ENCODE measurements around the gene MN1.
"Not testable (repeated sequence)": the region's sequence is repeated elsewhere in the genome, so short reads cannot be mapped to it uniquely, and the experiment has no call there.

MN1 gene

DNA sequence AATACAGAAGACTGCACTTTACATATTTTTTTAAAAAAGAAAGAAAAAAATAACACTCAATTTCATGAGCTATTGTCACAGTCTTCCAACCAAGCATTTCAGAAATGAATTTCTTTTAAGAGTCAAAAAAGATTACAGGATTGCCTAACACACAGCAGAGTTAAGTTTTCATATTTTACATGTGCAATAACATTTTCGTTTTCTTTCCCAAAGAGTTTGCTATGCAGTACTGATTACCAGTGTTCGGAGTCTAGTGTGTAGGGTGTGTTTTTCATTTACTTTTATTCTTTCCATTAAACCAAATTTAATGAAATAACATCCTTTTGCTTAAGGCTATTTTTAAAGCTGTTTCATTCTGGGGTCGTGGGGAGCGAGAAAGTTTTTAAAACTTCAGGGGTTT, 53.2 kb downstream of the MN1 start:
- peaks cover 6% of the 10 kb centered on the region for H3K4me1 ChIP-seq (ENCODE audit: control insufficient read depth, insufficient read depth, low read length)
- H3K9me3 ChIP-seq (ENCODE audit: control insufficient read depth, low read length), result no peaks in the 10 kb centered on the region
- no peaks in the 10 kb centered on the region for H3K36me3 ChIP-seq (ENCODE audit: control insufficient read depth, insufficient read depth, low read length)
- no peak overlapping the region for H3K9ac ChIP-seq (ENCODE audit: low read length)
- peaks cover 9% of the 10 kb centered on the region for H3K27me3 ChIP-seq (ENCODE audit: control insufficient read depth, insufficient read depth, low read length)
- H3K4me3 ChIP-seq (ENCODE audit: low read length), result no peak overlapping the region

DNA sequence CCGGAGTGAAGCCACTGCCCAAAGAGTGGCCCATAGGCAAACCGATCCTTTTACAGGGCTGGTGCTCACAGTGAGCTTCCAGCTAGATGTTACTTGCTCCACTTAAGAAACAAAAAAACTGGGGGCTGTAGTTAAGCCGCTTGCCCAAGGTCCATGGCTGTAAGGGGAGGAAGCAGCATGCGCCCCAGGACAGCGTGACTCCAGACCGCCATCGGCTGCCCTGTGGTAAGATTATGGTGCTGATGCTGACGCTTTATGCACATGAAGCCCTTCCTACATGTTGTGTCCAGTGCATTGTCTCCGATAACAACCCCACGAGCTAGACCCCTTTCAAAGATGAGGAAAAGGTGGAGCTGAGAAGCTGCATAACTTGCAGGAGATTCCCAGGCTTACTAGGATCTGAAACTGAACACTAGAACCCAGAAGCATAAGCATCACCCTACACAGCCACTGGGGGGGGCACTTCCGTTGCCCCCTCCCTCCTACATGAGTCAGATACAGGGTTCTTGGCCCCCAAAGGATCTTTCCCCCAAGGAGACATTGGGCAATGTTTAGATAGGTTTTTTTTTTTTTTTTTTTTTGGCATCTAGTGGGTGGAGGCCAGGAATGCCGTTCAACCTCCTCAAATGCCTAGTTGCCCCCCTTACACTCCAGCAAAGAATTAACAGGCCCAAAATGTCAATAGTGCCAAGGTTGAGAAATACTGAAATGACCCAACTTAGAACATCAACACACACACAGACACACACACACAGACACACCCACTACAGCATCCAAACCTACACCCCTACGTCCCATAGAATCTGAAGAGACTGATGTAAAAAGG, 53.9 kb downstream of the MN1 start:
- Histone ChIP-seq H3K27me3 (ENCODE audit: control insufficient read depth, insufficient read depth, low read length) (peaks cover 9% of the 10 kb centered on the region), H3K4me3 (ENCODE audit: low read length) (no peak overlapping the region), H3K9me3 (ENCODE audit: control insufficient read depth, low read length) (no peaks in the 10 kb centered on the region), H3K9ac (ENCODE audit: low read length) (no peak overlapping the region), H3K36me3 (ENCODE audit: control insufficient read depth, insufficient read depth, low read length) (no peaks in the 10 kb centered on the region), H3K4me1 (ENCODE audit: control insufficient read depth, insufficient read depth, low read length) (peaks cover under 1% of the 10 kb centered on the region)

- Histone ChIP-seq H3K36me3 (ENCODE audit: control insufficient read depth, insufficient read depth, low read length) (no peaks in the 10 kb centered on the region), H3K4me1 (ENCODE audit: control insufficient read depth, insufficient read depth, low read length) (no peaks in the 10 kb centered on the region), H3K27me3 (ENCODE audit: control insufficient read depth, insufficient read depth, low read length) (peaks cover 9% of the 10 kb centered on the region), H3K9ac (ENCODE audit: low read length) (no peak overlapping the region), H3K4me3 (ENCODE audit: low read length) (no peak overlapping the region), H3K9me3 (ENCODE audit: control insufficient read depth, low read length) (no peaks in the 10 kb centered on the region)
Observed at GRCh38 chr22:27746918-27747317, 54.6 kb downstream of the MN1 start.

DNA sequence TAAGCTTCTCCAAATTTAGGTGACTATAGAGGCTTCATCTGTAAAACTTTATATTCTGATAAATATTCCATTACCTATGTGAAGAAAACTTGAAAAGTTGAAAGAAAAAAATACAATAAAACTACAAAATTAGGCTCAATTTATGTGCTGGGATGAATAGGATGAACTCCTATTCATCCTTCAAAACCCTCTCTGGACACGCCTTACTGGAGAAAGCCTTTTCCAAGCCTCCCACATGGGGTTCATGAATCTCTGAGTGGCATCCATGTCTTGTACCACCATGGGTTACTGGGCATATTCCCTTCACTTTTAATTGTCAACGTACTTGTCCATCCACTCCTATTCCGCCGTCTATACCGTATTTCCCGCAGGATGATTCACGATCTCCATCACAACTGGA, 55.7 kb downstream of the MN1 start:
- no peak overlapping the region for H3K4me3 ChIP-seq (ENCODE audit: low read length)
- H3K27me3 ChIP-seq (ENCODE audit: control insufficient read depth, insufficient read depth, low read length), result peaks cover 9% of the 10 kb centered on the region
- H3K4me1 ChIP-seq (ENCODE audit: control insufficient read depth, insufficient read depth, low read length), result no peaks in the 10 kb centered on the region
- no peak overlapping the region for H3K9ac ChIP-seq (ENCODE audit: low read length)
- no peaks in the 10 kb centered on the region for H3K36me3 ChIP-seq (ENCODE audit: control insufficient read depth, insufficient read depth, low read length)
- H3K9me3 ChIP-seq (ENCODE audit: control insufficient read depth, low read length), result no peaks in the 10 kb centered on the region

DNA sequence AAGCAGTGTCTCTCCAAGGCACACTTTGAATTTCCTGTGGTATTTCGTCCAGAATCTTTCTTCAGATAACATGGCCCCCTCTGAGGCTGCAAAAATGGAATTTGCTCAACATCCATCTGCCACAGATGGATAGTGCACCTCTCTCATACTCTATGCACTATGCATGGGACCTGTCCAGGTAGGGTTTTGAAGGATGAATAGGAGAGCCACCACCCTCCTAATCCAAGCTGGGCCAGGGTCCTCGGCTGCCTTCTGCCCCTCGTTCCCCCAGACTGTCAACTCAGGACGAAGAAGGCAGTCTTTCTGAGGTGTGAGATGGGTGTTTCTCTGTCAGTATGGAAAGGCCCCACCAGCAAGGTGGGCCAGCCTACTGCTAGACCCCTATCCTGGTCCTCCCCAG, 56.4 kb downstream of the MN1 start:
- Histone ChIP-seq H3K36me3 (ENCODE audit: control insufficient read depth, insufficient read depth, low read length) (no peaks in the 10 kb centered on the region), H3K4me3 (ENCODE audit: low read length) (no peak overlapping the region), H3K27me3 (ENCODE audit: control insufficient read depth, insufficient read depth, low read length) (peaks cover 9% of the 10 kb centered on the region), H3K9me3 (ENCODE audit: control insufficient read depth, low read length) (no peaks in the 10 kb centered on the region), H3K4me1 (ENCODE audit: control insufficient read depth, insufficient read depth, low read length) (no peaks in the 10 kb centered on the region), H3K9ac (ENCODE audit: low read length) (no peak overlapping the region)

DNA sequence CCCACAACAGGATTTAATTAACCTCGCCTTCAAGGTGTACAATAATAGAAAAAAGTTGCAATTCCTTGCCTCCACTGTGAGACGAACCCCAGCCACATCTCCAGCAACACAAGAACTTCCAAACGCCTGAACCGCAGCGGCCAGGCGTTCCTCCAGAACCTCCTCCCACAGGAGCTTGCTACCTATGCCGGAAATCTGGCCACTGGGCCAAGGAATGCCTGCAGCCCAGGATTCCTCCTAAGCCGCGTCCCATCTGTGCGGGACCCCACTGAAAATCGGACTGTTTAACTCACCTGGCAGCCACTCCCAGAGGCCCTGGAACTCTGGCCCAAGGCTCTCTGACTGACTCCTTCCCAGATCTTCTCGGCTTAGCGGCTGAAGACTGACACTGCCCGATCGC, 57.5 kb downstream of the MN1 start:
- H3K4me3 ChIP-seq (ENCODE audit: low read length), result not testable (repeated sequence)

DNA sequence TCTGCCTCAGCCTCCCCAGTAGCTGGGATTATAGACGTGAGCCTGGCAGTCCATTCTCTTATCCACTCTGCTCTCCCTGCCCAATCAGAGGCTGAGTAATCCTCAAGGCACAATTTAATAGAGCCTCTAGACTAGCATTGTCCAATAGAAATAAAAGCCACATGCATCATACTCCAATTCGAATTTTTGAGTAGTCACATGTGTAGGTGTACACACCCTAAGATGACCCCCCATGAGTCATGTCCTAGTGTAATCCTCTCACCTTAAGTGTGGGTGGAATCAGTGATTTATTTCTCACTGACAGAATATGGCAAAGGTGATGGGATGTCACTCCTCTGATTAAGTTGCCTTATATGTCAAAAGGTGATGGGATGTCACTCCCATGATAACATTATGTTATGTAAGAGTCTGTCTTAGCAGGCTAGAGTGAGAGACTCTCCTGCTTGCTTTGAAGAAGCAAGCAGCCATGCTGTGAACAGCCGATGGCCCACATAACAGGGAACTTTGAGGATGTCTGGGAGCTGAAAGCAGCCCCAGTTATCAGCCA, 61.3 kb downstream of the MN1 start:
- no peaks in the 10 kb centered on the region for H3K9me3 ChIP-seq (ENCODE audit: control insufficient read depth, low read length)
- no peaks in the 10 kb centered on the region for H3K27me3 ChIP-seq (ENCODE audit: control insufficient read depth, insufficient read depth, low read length)
- H3K4me1 ChIP-seq (ENCODE audit: control insufficient read depth, insufficient read depth, low read length), result no peaks in the 10 kb centered on the region
- no peaks in the 10 kb centered on the region for H3K36me3 ChIP-seq (ENCODE audit: control insufficient read depth, insufficient read depth, low read length)
- no peak overlapping the region for H3K4me3 ChIP-seq (ENCODE audit: low read length)
- no peak overlapping the region for H3K9ac ChIP-seq (ENCODE audit: low read length)

More for the DNA sequence above, 57.5 kb downstream of the MN1 start:
- H3K36me3 ChIP-seq (ENCODE audit: control insufficient read depth, insufficient read depth, low read length); H3K9me3 ChIP-seq (ENCODE audit: control insufficient read depth, low read length); H3K4me1 ChIP-seq (ENCODE audit: control insufficient read depth, insufficient read depth, low read length); H3K9ac ChIP-seq (ENCODE audit: low read length); H3K27me3 ChIP-seq (ENCODE audit: control insufficient read depth, insufficient read depth, low read length): not testable (repeated sequence)

- H3K4me3 ChIP-seq (ENCODE audit: low read length), result no peak overlapping the region
- H3K9ac ChIP-seq (ENCODE audit: low read length), result no peak overlapping the region
- no peaks in the 10 kb centered on the region for H3K9me3 ChIP-seq (ENCODE audit: control insufficient read depth, low read length)
- H3K27me3 ChIP-seq (ENCODE audit: control insufficient read depth, insufficient read depth, low read length), result no peaks in the 10 kb centered on the region
- H3K36me3 ChIP-seq (ENCODE audit: control insufficient read depth, insufficient read depth, low read length), result no peaks in the 10 kb centered on the region
- no peaks in the 10 kb centered on the region for H3K4me1 ChIP-seq (ENCODE audit: control insufficient read depth, insufficient read depth, low read length)
Observed at GRCh38 chr22:27737521-27737920, 64.0 kb downstream of the MN1 start.

- H3K9ac ChIP-seq (ENCODE audit: low read length), result no peak overlapping the region
- no peaks in the 10 kb centered on the region for H3K9me3 ChIP-seq (ENCODE audit: control insufficient read depth, low read length)
- H3K4me1 ChIP-seq (ENCODE audit: control insufficient read depth, insufficient read depth, low read length), result no peaks in the 10 kb centered on the region
- no peak overlapping the region for H3K4me3 ChIP-seq (ENCODE audit: low read length)
- H3K36me3 ChIP-seq (ENCODE audit: control insufficient read depth, insufficient read depth, low read length), result no peaks in the 10 kb centered on the region
- no peaks in the 10 kb centered on the region for H3K27me3 ChIP-seq (ENCODE audit: control insufficient read depth, insufficient read depth, low read length)
Observed at GRCh38 chr22:27734066-27734465, 67.5 kb downstream of the MN1 start.

GRCh38 chr22:27732841-27733240, 68.7 kb downstream of the MN1 start:
- Histone ChIP-seq H3K36me3 (ENCODE audit: control insufficient read depth, insufficient read depth, low read length) (no peaks in the 10 kb centered on the region), H3K9me3 (ENCODE audit: control insufficient read depth, low read length) (no peaks in the 10 kb centered on the region), H3K27me3 (ENCODE audit: control insufficient read depth, insufficient read depth, low read length) (no peaks in the 10 kb centered on the region), H3K4me1 (ENCODE audit: control insufficient read depth, insufficient read depth, low read length) (no peaks in the 10 kb centered on the region), H3K4me3 (ENCODE audit: low read length) (no peak overlapping the region), H3K9ac (ENCODE audit: low read length) (no peak overlapping the region)

DNA sequence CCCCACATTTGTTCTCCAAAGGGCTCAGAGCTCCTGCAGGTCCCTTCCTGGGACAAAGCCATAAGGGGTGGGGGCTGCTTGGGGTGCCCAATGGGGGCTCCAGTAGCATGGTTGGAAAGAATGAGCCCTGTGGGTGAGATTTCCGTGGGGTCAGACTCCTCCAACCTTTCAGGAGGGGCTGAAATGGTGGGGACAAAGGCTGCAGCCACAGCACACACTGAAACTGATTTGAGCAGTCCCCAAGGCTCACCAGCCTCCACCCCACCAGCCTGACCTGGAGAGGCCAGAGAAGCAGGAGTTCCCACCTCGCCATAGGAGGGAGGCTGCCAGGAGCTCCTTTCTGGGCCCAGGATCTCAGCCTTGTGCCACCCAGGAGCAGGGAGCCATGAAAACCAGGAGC, 69.2 kb downstream of the MN1 start:
- Histone ChIP-seq H3K9me3 (ENCODE audit: control insufficient read depth, low read length) (no peaks in the 10 kb centered on the region), H3K36me3 (ENCODE audit: control insufficient read depth, insufficient read depth, low read length) (no peaks in the 10 kb centered on the region), H3K4me3 (ENCODE audit: low read length) (no peak overlapping the region), H3K27me3 (ENCODE audit: control insufficient read depth, insufficient read depth, low read length) (no peaks in the 10 kb centered on the region), H3K4me1 (ENCODE audit: control insufficient read depth, insufficient read depth, low read length) (peaks cover under 1% of the 10 kb centered on the region), H3K9ac (ENCODE audit: low read length) (no peak overlapping the region)

DNA sequence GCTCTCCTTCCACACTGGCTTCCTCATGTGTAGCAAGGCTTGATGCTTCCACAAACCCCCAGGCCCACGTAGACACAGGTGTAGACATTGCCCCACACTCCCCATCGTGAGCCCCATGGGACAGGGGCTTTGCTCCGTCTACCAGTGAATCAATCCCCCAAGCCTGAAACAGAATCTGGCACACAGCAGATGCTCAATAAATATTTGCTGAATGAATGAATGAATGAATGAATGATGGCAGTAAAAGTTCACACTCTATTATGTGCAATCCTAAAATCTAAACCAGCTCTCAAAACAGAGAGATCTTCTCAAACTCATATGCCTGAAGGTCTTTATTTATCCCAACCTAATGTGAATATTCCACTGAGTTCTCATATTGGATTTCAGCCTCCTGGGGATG, 69.9 kb downstream of the MN1 start:
- peaks cover 8% of the 10 kb centered on the region for H3K4me1 ChIP-seq (ENCODE audit: control insufficient read depth, insufficient read depth, low read length)
- H3K36me3 ChIP-seq (ENCODE audit: control insufficient read depth, insufficient read depth, low read length), result no peaks in the 10 kb centered on the region
- no peaks in the 10 kb centered on the region for H3K27me3 ChIP-seq (ENCODE audit: control insufficient read depth, insufficient read depth, low read length)
- no peak overlapping the region for H3K9ac ChIP-seq (ENCODE audit: low read length)
- no peak overlapping the region for H3K4me3 ChIP-seq (ENCODE audit: low read length)
- no peaks in the 10 kb centered on the region for H3K9me3 ChIP-seq (ENCODE audit: control insufficient read depth, low read length)
